ENCODE results near the gene XAGE3.
"Not testable (repeated sequence)": the region's sequence is repeated elsewhere in the genome, so short reads cannot be mapped to it uniquely, and the experiment has no call there.

The XAGE3 gene

GRCh38 chrX:52867610-52868348 lies at the start of gene XAGE3:
XAGE3 (minus strand) TSS chrX:52868083; CDS start chrX:52867133, 950 bp downstream.
- DNase-seq (ENCODE audit: low read depth in 2 of 3, low spot score in 1 of 3) = no peak

GRCh38 chrX:52914704-52915103 lies 46.8 kb upstream of the XAGE3 start:
- not testable (repeated sequence) for DNase-seq (ENCODE audit: low read depth in 2 of 3, low spot score in 1 of 3)

- DNase-seq (ENCODE audit: low read depth in 2 of 3, low spot score in 1 of 3) = not testable (repeated sequence)
Measured at GRCh38 chrX:52913681-52914080, 45.8 kb upstream of the XAGE3 start.

- DNase-seq (ENCODE audit: low read depth in 2 of 3, low spot score in 1 of 3) = not testable (repeated sequence)
Measured at GRCh38 chrX:52909313-52909969, 41.6 kb upstream of the XAGE3 start.

- DNase-seq (ENCODE audit: low read depth in 2 of 3, low spot score in 1 of 3) = not testable (repeated sequence)
Measured at GRCh38 chrX:52907900-52908299, 40.0 kb upstream of the XAGE3 start.

GRCh38 chrX:52907137-52907536 lies 39.3 kb upstream of the XAGE3 start:
- DNase-seq (ENCODE audit: low read depth in 2 of 3, low spot score in 1 of 3) = not testable (repeated sequence)

GRCh38 chrX:52906072-52906471 lies 38.2 kb upstream of the XAGE3 start:
- DNase-seq (ENCODE audit: low read depth in 2 of 3, low spot score in 1 of 3) = not testable (repeated sequence)

- DNase-seq (ENCODE audit: low read depth in 2 of 3, low spot score in 1 of 3) = not testable (repeated sequence)
Measured at GRCh38 chrX:52905531-52905930, 37.6 kb upstream of the XAGE3 start.

- DNase-seq (ENCODE audit: low read depth in 2 of 3, low spot score in 1 of 3) = not testable (repeated sequence)
Measured at GRCh38 chrX:52896855-52897709, 29.2 kb upstream of the XAGE3 start, which contains the start of gene FAM156B. FAM156B (plus strand) TSS chrX:52897330; CDS start chrX:52907226, 9,896 bp downstream.

- DNase-seq (ENCODE audit: low read depth in 2 of 3, low spot score in 1 of 3) = not testable (repeated sequence)
Measured at GRCh38 chrX:52896438-52896837, 28.6 kb upstream of the XAGE3 start.

- DNase-seq (ENCODE audit: low read depth in 2 of 3, low spot score in 1 of 3) = not testable (repeated sequence)
Measured at GRCh38 chrX:52888090-52888489, 20.2 kb upstream of the XAGE3 start.

GRCh38 chrX:52887459-52887858 lies 19.6 kb upstream of the XAGE3 start:
- not testable (repeated sequence) for DNase-seq (ENCODE audit: low read depth in 2 of 3, low spot score in 1 of 3)

- not testable (repeated sequence) for DNase-seq (ENCODE audit: low read depth in 2 of 3, low spot score in 1 of 3)
Measured at GRCh38 chrX:52876386-52876785, 8.5 kb upstream of the XAGE3 start.

GRCh38 chrX:52875436-52875835 lies 7.6 kb upstream of the XAGE3 start:
- not testable (repeated sequence) for DNase-seq (ENCODE audit: low read depth in 2 of 3, low spot score in 1 of 3)

- DNase-seq (ENCODE audit: low read depth in 2 of 3, low spot score in 1 of 3) = no peak
Measured at GRCh38 chrX:52874661-52875060, 6.8 kb upstream of the XAGE3 start.

- DNase-seq (ENCODE audit: low read depth in 2 of 3, low spot score in 1 of 3) = not testable (repeated sequence)
Measured at GRCh38 chrX:52873825-52874224, 5.9 kb upstream of the XAGE3 start.

GRCh38 chrX:52870046-52870445 lies 2.2 kb upstream of the XAGE3 start:
- DNase-seq (ENCODE audit: low read depth in 2 of 3, low spot score in 1 of 3) = no peak

- DNase-seq (ENCODE audit: low read depth in 2 of 3, low spot score in 1 of 3) = no peak
Measured at GRCh38 chrX:52865343-52865998, 2.4 kb downstream of the XAGE3 start.

GRCh38 chrX:52856991-52857525 lies 10.8 kb downstream of the XAGE3 start:
- DNase-seq (ENCODE audit: low read depth in 2 of 3, low spot score in 1 of 3) = not testable (repeated sequence)

- DNase-seq (ENCODE audit: low read depth in 2 of 3, low spot score in 1 of 3) = no peak
Measured at GRCh38 chrX:52852110-52852860, 15.6 kb downstream of the XAGE3 start.

All from stimulated activated CD4-positive, alpha-beta T cell treated with anti-CD3 and anti-CD28 coated beads, Interleukin-12 subunit alpha, Interleukin-12 subunit beta, amount 100 ng/mL, for 48 hours (primary cell).